Left lobe of liver (tissue), 2 donors: ENCODE results near the gene SCARF1. TPM values are rescaled to one million over a fixed set of nuclear protein-coding genes. Genes with fewer than 3 reads are reported as not detected.
A peak's percentile ranks its signal among the peaks of the same experiment; 100 is the strongest.

ENCODE experiments used
- ATAC-seq: fragments of 200-7000 bp; cut with Tn5 transposase; one replicate; pipeline ENCODE4 v1.9.1; 2020; ENCODE audit warnings: mild to moderate bottlenecking, moderate library complexity
- DNase-seq: peaks from one replicate; pipeline ENCODE4 v3.0.0-alpha.2; 2020; ENCODE audit warnings: low spot score
- total RNA-seq: library from RNA; stranded (reverse); gene quantifications from one replicate; pipeline ENCODE4 v1.2.1, GENCODE V29; 2021
- donor health status: DM: no; HTN: no; CAD: no; lungs with moderate emphysema.
- donor health status: DM: no; HTN: yes; CAD: no.

SCARF1 gene
- total RNA-seq, 1 donor from 2014 or later = 12.5 TPM

GRCh38 chr17:1628856-1629503 lies 16.6 kb downstream of the SCARF1 start:
- DNase-seq = peak; percentile 87
- ATAC-seq = peak; percentile 75

DNA sequence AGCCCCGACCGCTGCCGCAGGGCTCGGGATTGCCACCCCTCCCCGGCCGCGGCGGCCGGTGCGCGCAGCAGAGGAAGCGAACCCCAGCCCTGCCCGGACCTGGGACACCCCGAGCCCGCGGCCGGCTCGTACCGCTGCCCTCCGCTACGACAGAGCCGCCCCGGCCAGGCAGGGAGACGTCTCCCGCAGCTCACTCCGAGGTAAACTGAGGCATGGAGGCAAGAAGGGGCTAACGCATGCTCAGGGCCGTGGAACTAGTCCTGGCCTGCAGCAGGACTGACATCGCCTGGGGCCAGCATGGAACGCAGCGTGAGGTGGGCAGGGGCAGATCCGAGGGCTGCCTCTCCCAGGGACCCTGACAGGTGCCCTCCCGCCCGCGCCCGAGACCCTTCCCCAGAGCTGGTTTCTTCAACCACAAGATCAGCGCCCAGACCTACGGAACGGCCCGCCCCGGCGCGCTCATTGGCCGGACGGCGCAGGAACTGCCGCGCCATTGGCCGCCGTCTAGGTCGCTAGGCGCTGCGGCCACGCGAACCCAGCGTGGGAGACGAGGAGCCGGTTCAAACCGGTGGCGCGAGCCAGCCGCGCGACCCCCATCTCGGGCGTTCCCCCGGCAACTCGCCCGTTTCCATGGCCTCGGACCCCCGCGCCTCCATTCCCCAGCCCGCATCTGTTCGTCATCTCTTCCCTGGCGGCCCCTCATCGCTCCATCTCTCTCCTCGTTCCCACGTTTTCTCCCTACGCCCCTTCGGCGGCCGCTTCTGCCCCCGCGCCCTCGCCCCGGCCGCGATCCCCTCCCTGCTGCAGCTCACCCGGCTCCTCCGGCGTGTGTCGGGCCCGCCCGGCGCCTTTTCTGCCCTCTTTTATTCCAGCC lies 17.3 kb downstream of the SCARF1 start, which contains the start of gene SLC43A2:
TSS of gene SLC43A2 (minus strand) at position 853 of the 874 bp plus-strand sequence. CDS start 960 bp downstream, outside the sequence.
- peak; percentile 80 for DNase-seq
- peak; percentile 85 for ATAC-seq

GRCh38 chr17:1627182-1627981 lies 18.1 kb downstream of the SCARF1 start:
- no peak for DNase-seq
- ATAC-seq = no peak

GRCh38 chr17:1626333-1626732 lies 19.2 kb downstream of the SCARF1 start:
- ATAC-seq = no peak

GRCh38 chr17:1625581-1625980 lies 20.0 kb downstream of the SCARF1 start:
- no peak for ATAC-seq
- DNase-seq = no peak

More at GRCh38 chr17:1626333-1626732, 19.2 kb downstream of the SCARF1 start:
- no peak for DNase-seq

DNA sequence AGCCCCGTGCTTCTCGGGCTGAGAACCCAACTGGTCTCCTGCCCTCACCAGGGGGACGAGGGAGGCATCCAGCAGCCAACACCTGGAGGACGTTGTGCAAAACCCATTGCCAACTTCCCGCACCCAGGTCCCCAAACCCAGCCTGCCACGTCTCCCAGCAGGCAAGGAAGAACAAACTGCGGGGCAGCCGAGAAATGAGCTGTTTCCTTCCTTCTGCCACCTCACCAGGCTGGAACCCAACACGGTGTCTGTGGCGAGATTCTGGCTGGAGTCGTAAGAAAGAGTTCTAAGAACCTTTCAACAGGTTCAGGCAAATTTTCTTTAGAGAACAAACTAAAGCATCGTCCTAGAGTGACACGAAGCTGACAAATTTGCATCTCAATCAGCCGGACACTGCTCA lies 20.5 kb downstream of the SCARF1 start:
- ATAC-seq (no peak), DNase-seq (no peak)

DNA sequence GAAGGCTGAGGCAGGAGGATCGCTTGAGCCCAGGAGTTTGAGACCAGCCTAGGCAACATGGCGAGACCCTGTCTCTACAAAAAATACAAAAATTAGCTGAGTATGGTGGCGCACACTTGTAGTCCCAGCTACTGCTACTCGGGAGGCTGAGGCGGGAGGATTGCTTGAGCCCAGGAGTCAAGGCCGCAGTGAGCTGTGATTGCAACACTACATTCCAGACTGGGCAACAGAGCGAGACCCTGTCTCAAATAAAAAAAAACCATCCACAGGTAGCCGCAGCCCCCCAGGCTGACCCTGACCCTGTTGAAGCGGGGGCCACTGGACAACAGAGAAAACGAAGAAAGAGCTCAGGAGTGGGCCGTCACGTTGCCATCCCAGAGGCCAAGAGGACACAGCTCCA lies 20.9 kb downstream of the SCARF1 start:
- DNase-seq = no peak
- no peak for ATAC-seq

- DNase-seq (no peak), ATAC-seq (no peak)
These were observed 22.4 kb downstream of the SCARF1 start for GRCh38 chr17:1623057-1623630.

DNA sequence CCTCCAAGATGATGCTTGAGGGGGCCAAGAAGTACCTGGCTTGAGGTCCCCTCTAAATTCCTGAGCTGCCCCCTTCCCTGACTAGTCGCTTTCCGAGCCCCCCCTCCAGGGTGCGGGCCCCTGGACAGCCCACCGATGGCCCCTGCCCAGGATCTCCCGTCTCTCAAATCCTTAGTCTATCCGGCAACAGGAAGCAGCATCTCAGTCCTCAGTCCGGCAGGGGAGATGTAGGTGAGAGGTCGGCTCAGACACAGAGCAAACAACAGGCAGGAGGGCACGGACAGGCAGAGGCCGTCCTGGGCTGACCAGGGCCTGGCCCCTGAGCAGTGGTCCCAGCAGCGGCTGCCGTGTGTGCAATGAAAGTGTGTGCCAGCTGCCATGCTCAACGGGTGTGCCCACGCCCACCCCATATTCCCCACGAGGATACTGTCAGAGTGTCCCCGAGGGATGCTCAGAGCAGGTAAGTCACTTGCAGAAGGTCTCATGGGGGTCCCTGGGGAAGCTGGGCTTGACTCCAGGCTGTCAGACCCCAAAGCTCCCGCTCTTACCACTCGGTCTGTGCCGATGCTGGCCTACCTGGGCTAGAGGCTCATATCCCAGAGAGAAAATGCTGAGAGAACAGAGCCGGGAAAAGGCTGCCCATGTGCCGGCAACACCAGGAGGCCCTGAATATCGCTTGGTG lies 24.1 kb downstream of the SCARF1 start:
- DNase-seq = no peak
- ATAC-seq = peak; percentile 60

- ATAC-seq (no peak), DNase-seq (no peak)
These were observed 25.0 kb downstream of the SCARF1 start for GRCh38 chr17:1620486-1620885.

- ATAC-seq = peak; percentile 62
- no peak for DNase-seq
These were observed 27.8 kb downstream of the SCARF1 start for GRCh38 chr17:1617620-1618174.

GRCh38 chr17:1616101-1616500 lies 29.4 kb downstream of the SCARF1 start:
- no peak for DNase-seq
- no peak for ATAC-seq

DNA sequence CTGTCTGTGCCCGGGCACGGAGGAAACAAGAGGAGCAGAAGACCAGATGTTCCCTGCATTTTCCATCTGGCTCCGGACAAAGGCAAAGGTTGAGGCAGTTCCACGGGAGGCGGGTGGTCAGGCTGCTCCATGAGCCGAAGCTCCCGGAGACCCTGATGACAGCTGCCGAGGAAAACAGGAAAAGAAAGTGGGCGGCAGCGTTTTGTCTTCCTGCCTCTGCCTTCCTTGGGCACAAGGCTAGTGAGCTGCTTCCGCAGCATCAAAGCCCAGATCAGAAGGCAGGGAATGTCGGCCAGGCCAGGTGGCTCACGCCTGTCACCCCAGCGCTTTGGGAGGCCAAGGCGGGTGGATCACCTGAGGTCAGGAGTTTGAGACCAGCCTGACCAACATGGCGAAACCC lies 33.1 kb downstream of the SCARF1 start:
- DNase-seq (no peak), ATAC-seq (peak; percentile 24)

GRCh38 chr17:1611715-1612114 lies 33.8 kb downstream of the SCARF1 start:
- DNase-seq (no peak), ATAC-seq (peak; percentile 25)

DNA sequence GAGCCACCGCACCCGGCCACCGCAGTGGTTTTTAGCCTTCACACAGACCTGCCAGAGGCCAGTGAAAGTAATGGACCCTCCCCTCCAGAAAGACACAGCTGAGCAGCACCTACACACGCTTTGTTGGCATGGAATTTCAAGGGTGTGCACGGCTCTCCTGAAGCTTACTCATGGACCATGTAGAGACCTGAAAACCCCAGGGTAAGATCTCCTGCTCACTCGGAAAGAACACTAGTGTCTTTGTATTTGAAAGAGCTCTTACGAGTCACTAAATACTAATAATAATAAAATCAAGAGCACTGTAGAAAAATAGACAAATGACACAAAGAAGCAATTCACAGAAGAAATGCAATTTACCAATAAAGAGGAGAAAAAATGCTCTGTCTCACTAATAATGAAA lies 36.9 kb downstream of the SCARF1 start:
- ATAC-seq = no peak
- DNase-seq = no peak

GRCh38 chr17:1607971-1608320 lies 37.6 kb downstream of the SCARF1 start:
- ATAC-seq = no peak
- DNase-seq = no peak

GRCh38 chr17:1606352-1606985 lies 39.1 kb downstream of the SCARF1 start:
- no peak for DNase-seq
- peak; percentile 21 for ATAC-seq

GRCh38 chr17:1605681-1606351 lies 39.7 kb downstream of the SCARF1 start:
- peak; percentile 22 for ATAC-seq
- DNase-seq = no peak
